ENCODE measurements around the gene GULP1. TPM values are rescaled to one million over a fixed set of nuclear protein-coding genes. Genes with fewer than 3 reads are reported as not detected.

GULP1 gene
- total RNA-seq, 2 experiments from 2014 or later = not detected

- CTCF ChIA-PET = no interaction called here
- Mint-ChIP-seq H3K27me3 (no peaks in the 10 kb centered on the region), H3K4me1 (ENCODE audit: low read depth) (no peaks in the 10 kb centered on the region), H3K4me3 (no peak overlapping the region), H3K36me3 (ENCODE audit: low read depth) (no peaks in the 10 kb centered on the region), H3K27ac (no peak overlapping the region), H3K9me3 (peaks cover 1% of the 10 kb centered on the region)
- intact Hi-C loops (cut with micrococcal nuclease) = no loop called here
- no peak for DNase-seq
- TF ChIP-seq CTCF (IDR thresholded peaks at IDR 0.05) = no peak
- ATAC-seq = no peak
- POLR2A ChIA-PET = no interaction called here
Observed at GRCh38 chr2:188315750-188316149, 24.1 kb downstream of the GULP1 start.

- no peak for DNase-seq
- ATAC-seq = no peak
- ChIA-PET CTCF (no interaction called here), POLR2A (no interaction called here)
- TF ChIP-seq CTCF (IDR thresholded peaks at IDR 0.05) = no peak
- H3K36me3 Mint-ChIP-seq (ENCODE audit: low read depth) = no peaks in the 10 kb centered on the region
- no peak overlapping the region for H3K4me3 Mint-ChIP-seq
- peaks cover 1% of the 10 kb centered on the region for H3K9me3 Mint-ChIP-seq
- no peak overlapping the region for H3K27ac Mint-ChIP-seq
- H3K27me3 Mint-ChIP-seq = no peaks in the 10 kb centered on the region
- intact Hi-C loops (cut with micrococcal nuclease) = no loop called here
- H3K4me1 Mint-ChIP-seq (ENCODE audit: low read depth) = no peaks in the 10 kb centered on the region
Observed at GRCh38 chr2:188316342-188316741, 24.7 kb downstream of the GULP1 start.

GRCh38 chr2:188316791-188317423, 25.2 kb downstream of the GULP1 start:
- Mint-ChIP-seq H3K27ac (no peak overlapping the region), H3K4me3 (no peak overlapping the region), H3K36me3 (ENCODE audit: low read depth) (no peaks in the 10 kb centered on the region), H3K27me3 (no peaks in the 10 kb centered on the region), H3K9me3 (peaks cover 1% of the 10 kb centered on the region), H3K4me1 (ENCODE audit: low read depth) (no peaks in the 10 kb centered on the region)
- ATAC-seq (no peak), DNase-seq (no peak)
- intact Hi-C loops (cut with micrococcal nuclease) = no loop called here
- POLR2A ChIA-PET = no interaction called here
- CTCF ChIA-PET = no interaction called here
- TF ChIP-seq CTCF (IDR thresholded peaks at IDR 0.05) = no peak

- no peak overlapping the region for H3K27ac Mint-ChIP-seq
- H3K36me3 Mint-ChIP-seq (ENCODE audit: low read depth) = no peaks in the 10 kb centered on the region
- ChIA-PET POLR2A (no interaction called here), CTCF (no interaction called here)
- DNase-seq = no peak
- no peak for TF ChIP-seq CTCF (IDR thresholded peaks at IDR 0.05)
- H3K9me3 Mint-ChIP-seq = peaks cover 1% of the 10 kb centered on the region
- no peaks in the 10 kb centered on the region for H3K4me1 Mint-ChIP-seq (ENCODE audit: low read depth)
- no peak overlapping the region for H3K4me3 Mint-ChIP-seq
- intact Hi-C loops (cut with micrococcal nuclease) = no loop called here
- ATAC-seq = no peak
- no peaks in the 10 kb centered on the region for H3K27me3 Mint-ChIP-seq
Observed at GRCh38 chr2:188318161-188318749, 26.6 kb downstream of the GULP1 start.

GRCh38 chr2:188319838-188320237, 28.2 kb downstream of the GULP1 start:
- H3K27me3 Mint-ChIP-seq = no peaks in the 10 kb centered on the region

More at GRCh38 chr2:188319838-188320237, 28.2 kb downstream of the GULP1 start:
- intact Hi-C loops (cut with micrococcal nuclease) = no loop called here
- H3K4me3 Mint-ChIP-seq = no peak overlapping the region
- DNase-seq (no peak), ATAC-seq (no peak)
- H3K27ac Mint-ChIP-seq = no peak overlapping the region
- H3K4me1 Mint-ChIP-seq (ENCODE audit: low read depth) = no peaks in the 10 kb centered on the region
- CTCF ChIA-PET = no interaction called here
- H3K9me3 Mint-ChIP-seq = no peaks in the 10 kb centered on the region
- no peak for TF ChIP-seq CTCF (IDR thresholded peaks at IDR 0.05)
- POLR2A ChIA-PET = no interaction called here
- no peaks in the 10 kb centered on the region for H3K36me3 Mint-ChIP-seq (ENCODE audit: low read depth)
